Neural cell (in vitro differentiated cells): ENCODE data around the gene WDR82. TPM values are rescaled to one million over a fixed set of nuclear protein-coding genes. Genes with fewer than 3 reads are reported as not detected.

ENCODE experiments used
- H2AFZ ChIP-seq: fragments of 200-600, 300-800 bp; sonication (generic), shearing (Covaris generic); 2 replicates; pipeline ENCODE4 v1.6.0; 2014; ENCODE audit warnings: low read depth, mild to moderate bottlenecking, antibody characterized with exemption, low read length, moderate library complexity
- H3F3A ChIP-seq: fragments of 200-600 bp; shearing (Covaris generic); 2 replicates; pipeline ENCODE4 v1.6.1; 2016; ENCODE audit warnings: mild to moderate bottlenecking, moderate library complexity, mixed read lengths, antibody characterized with exemption, low read length; ENCODE audit not compliant: insufficient read depth, poor library complexity, severe bottlenecking
- H3K27ac ChIP-seq: fragments of 200-600, 300-800 bp; sonication (generic), shearing (Covaris generic); 2 replicates; pipeline ENCODE4 v1.5.1; 2014; ENCODE audit warnings: mild to moderate bottlenecking, low read length, moderate library complexity
- H3K27me3 ChIP-seq: fragments of 300-800, 200-600 bp; sonication (generic), shearing (Covaris generic); 2 replicates; pipeline ENCODE4 v1.6.0; 2014; ENCODE audit warnings: mild to moderate bottlenecking, low read depth, low read length, moderate library complexity; ENCODE audit not compliant: insufficient read depth
- H3K36me3 ChIP-seq: fragments of 300-800, 200-600 bp; sonication (generic), shearing (Covaris generic); 2 replicates; pipeline ENCODE4 v1.5.1; 2014; ENCODE audit warnings: mild to moderate bottlenecking, antibody characterized with exemption, low read length, moderate library complexity; ENCODE audit not compliant: insufficient read depth
- H3K4me2 ChIP-seq: fragments of 300-800, 200-600 bp; sonication (generic), shearing (Covaris generic); 2 replicates; pipeline ENCODE4 v1.6.0; 2014; ENCODE audit warnings: mild to moderate bottlenecking, low read length
- H3K4me3 ChIP-seq: fragments of 300-800, 200-600 bp; sonication (generic), shearing (Covaris generic); 2 replicates; pipeline ENCODE4 v1.5.1; 2014; ENCODE audit warnings: mild to moderate bottlenecking, low read length, moderate library complexity
- H3K79me2 ChIP-seq: fragments of 200-600 bp; shearing (Covaris generic); replicated peaks from 2 replicates; pipeline ENCODE4 v1.6.0; 2014; ENCODE audit warnings: mild to moderate bottlenecking, low read length, moderate library complexity; ENCODE audit not compliant: insufficient read depth
- H3K9ac ChIP-seq: fragments of 300-800, 200-600 bp; sonication (generic), shearing (Covaris generic); 2 replicates; pipeline ENCODE4 v1.6.1; 2016; ENCODE audit warnings: mild to moderate bottlenecking, low read length, mixed read lengths
- H3K9me2 ChIP-seq: fragments of 200-600 bp; shearing (Covaris generic); 2 replicates; pipeline ENCODE4 v1.6.1; 2016; ENCODE audit warnings: mild to moderate bottlenecking, low read length, mixed read lengths; ENCODE audit not compliant: insufficient read depth
- H3K9me3 ChIP-seq: fragments of 200-600, 300-800 bp; sonication (generic), shearing (Covaris generic); 2 replicates; pipeline ENCODE4 v1.6.1; 2016; ENCODE audit warnings: mild to moderate bottlenecking, mixed run types, low read length, moderate library complexity, mixed read lengths
- H4K20me1 ChIP-seq: fragments of 200-600 bp; shearing (Covaris generic); 2 replicates; pipeline ENCODE4 v1.6.1; 2016; ENCODE audit warnings: mild to moderate bottlenecking, mixed run types; ENCODE audit not compliant: insufficient read depth
- CTCF ChIP-seq: fragments of 450-650 bp; IDR thresholded peaks from 2 replicates; pipeline ENCODE4 v1.5.1; 2014; ENCODE audit warnings: antibody characterized with exemption, mild to moderate bottlenecking, moderate library complexity; ENCODE audit not compliant: poor library complexity, severe bottlenecking
- EP300 ChIP-seq: fragments of 450-650 bp; conservative IDR thresholded peaks from 2 replicates; pipeline ENCODE4 v1.6.1; 2014; ENCODE audit warnings: antibody characterized with exemption, mild to moderate bottlenecking, moderate library complexity; ENCODE audit not compliant: poor library complexity, severe bottlenecking
- EZH2 ChIP-seq: fragments of 200-600, 300-800 bp; shearing (Covaris generic), sonication (generic); IDR thresholded peaks from 2 replicates; pipeline ENCODE4 v1.6.1; 2014; ENCODE audit warnings: antibody characterized with exemption, low read length, borderline replicate concordance, mild to moderate bottlenecking; ENCODE audit not compliant: insufficient read depth, poor library complexity, severe bottlenecking
- MXI1 ChIP-seq: fragments of 450-650 bp; conservative IDR thresholded peaks from 2 replicates; pipeline ENCODE4 v1.6.1; 2014; ENCODE audit warnings: antibody characterized with exemption, mild to moderate bottlenecking; ENCODE audit not compliant: poor library complexity, severe bottlenecking
- POLR2AphosphoS5 ChIP-seq: IDR thresholded peaks from 2 replicates; pipeline ENCODE4 v1.6.1; 2012
- RAD21 ChIP-seq: fragments of 450-650 bp; conservative IDR thresholded peaks from 2 replicates; pipeline ENCODE4 v1.6.1; 2014; ENCODE audit warnings: antibody characterized with exemption, mild to moderate bottlenecking, moderate library complexity
- REST ChIP-seq: IDR thresholded peaks from 2 replicates; pipeline ENCODE4 v1.6.1; 2012; ENCODE audit warnings: borderline replicate concordance
- SMC3 ChIP-seq: fragments of 450-650 bp; conservative IDR thresholded peaks from 2 replicates; pipeline ENCODE4 v1.6.1; 2014; ENCODE audit warnings: antibody characterized with exemption, mild to moderate bottlenecking, moderate library complexity; ENCODE audit not compliant: poor library complexity
- TAF1 ChIP-seq: IDR thresholded peaks from 2 replicates; pipeline ENCODE4 v1.6.1; 2012; ENCODE audit warnings: low read depth
- polyA plus RNA-seq: library from polyadenylated mRNA; depleted of rRNA; stranded (reverse); fragments of >200 nt; gene quantifications from 2 replicates; pipeline ENCODE4 v1.2.3, GENCODE V29; 2014

The WDR82 gene
- polyA plus RNA-seq, 1 donor from 2014 or later = 163 TPM

GRCh38 chr3:52220380-52221026 lies 57.9 kb downstream of the WDR82 start:
- no peak overlapping the region for H3K27ac ChIP-seq
- no peak overlapping the region for H3K4me3 ChIP-seq
- no peaks in the 10 kb centered on the region for H3K9me3 ChIP-seq
- no peaks in the 10 kb centered on the region for H3K9me2 ChIP-seq
- no peaks in the 10 kb centered on the region for H3K27me3 ChIP-seq
- H3K79me2 ChIP-seq = no peaks in the 10 kb centered on the region
- H3F3A ChIP-seq = no peaks in the 10 kb centered on the region
- H4K20me1 ChIP-seq = no peaks in the 10 kb centered on the region
- no peaks in the 10 kb centered on the region for H3K36me3 ChIP-seq
- H3K4me2 ChIP-seq = no peak overlapping the region
- H2AFZ ChIP-seq = no peak overlapping the region
- no peak for TF ChIP-seq EP300
- peak; percentile 87 for TF ChIP-seq CTCF
- peak; percentile 89 for TF ChIP-seq SMC3
- no peak for TF ChIP-seq TAF1
- TF ChIP-seq RAD21 = peak; percentile 79
- H3K9ac ChIP-seq = no peak overlapping the region

- TF ChIP-seq RAD21 = no peak
- no peak for TF ChIP-seq POLR2AphosphoS5
- TF ChIP-seq TAF1 = no peak
- TF ChIP-seq EP300 = no peak
- no peak for TF ChIP-seq MXI1
- no peak for TF ChIP-seq SMC3
- no peak for TF ChIP-seq REST
- no peak for TF ChIP-seq CTCF
- TF ChIP-seq EZH2 = no peak
- H3K9ac ChIP-seq = no peak overlapping the region
- no peak overlapping the region for H3K4me3 ChIP-seq
- no peak overlapping the region for H2AFZ ChIP-seq
- no peaks in the 10 kb centered on the region for H3K9me2 ChIP-seq
- H4K20me1 ChIP-seq = no peaks in the 10 kb centered on the region
- no peak overlapping the region for H3K27ac ChIP-seq
- no peaks in the 10 kb centered on the region for H3F3A ChIP-seq
- H3K36me3 ChIP-seq = no peaks in the 10 kb centered on the region
- no peaks in the 10 kb centered on the region for H3K79me2 ChIP-seq
- no peaks in the 10 kb centered on the region for H3K27me3 ChIP-seq
- H3K9me3 ChIP-seq = no peaks in the 10 kb centered on the region
- no peak overlapping the region for H3K4me2 ChIP-seq
Measured at GRCh38 chr3:52218937-52219650, 59.4 kb downstream of the WDR82 start.
